Hepatocyte (in vitro differentiated cells): ENCODE results near the gene RARB. TPM values are rescaled to one million over a fixed set of nuclear protein-coding genes. Genes with fewer than 3 reads are reported as not detected.
A peak's percentile ranks its signal among the peaks of the same experiment; 100 is the strongest.

Experiments used
- DNase-seq: peaks from one replicate; pipeline ENCODE4 v3.0.0-alpha.2; 2016; ENCODE audit warnings: low spot score
- H2AFZ ChIP-seq: fragments of 200-600 bp; sonication (generic); 2 replicates; pipeline ENCODE4 v1.6.0; 2016; ENCODE audit warnings: antibody characterized with exemption, mild to moderate bottlenecking
- H3K27ac ChIP-seq: fragments of 200-600 bp; sonication (generic); 2 replicates; pipeline ENCODE4 v1.5.1; 2016; ENCODE audit warnings: mild to moderate bottlenecking
- H3K27me3 ChIP-seq: fragments of 200-600 bp; sonication (generic); 2 replicates; pipeline ENCODE4 v1.6.1; 2016
- H3K36me3 ChIP-seq: fragments of 200-600 bp; sonication (generic); replicated peaks from 2 replicates; pipeline ENCODE4 v1.5.1; 2016; ENCODE audit warnings: low read depth; ENCODE audit not compliant: insufficient read depth
- H3K4me1 ChIP-seq: fragments of 200-600 bp; sonication (generic); 2 replicates; pipeline ENCODE4 v1.5.1; 2016; ENCODE audit warnings: mild to moderate bottlenecking, moderate library complexity; ENCODE audit not compliant: insufficient read depth
- H3K4me2 ChIP-seq: fragments of 200-600 bp; sonication (generic); 2 replicates; pipeline ENCODE4 v1.6.0; 2016
- H3K4me3 ChIP-seq: fragments of 200-600 bp; sonication (generic); 2 replicates; pipeline ENCODE4 v1.5.1; 2016; ENCODE audit warnings: mild to moderate bottlenecking
- H3K79me2 ChIP-seq: fragments of 200-600 bp; sonication (generic); 2 replicates; pipeline ENCODE4 v1.6.0; 2017; ENCODE audit warnings: mild to moderate bottlenecking
- H3K9me2 ChIP-seq: fragments of 200-600 bp; sonication (generic); replicated peaks from 2 replicates; pipeline ENCODE4 v1.6.0; 2017; ENCODE audit warnings: mild to moderate bottlenecking; ENCODE audit not compliant: insufficient read depth
- H3K9me3 ChIP-seq: fragments of 200-600 bp; sonication (generic); 2 replicates; pipeline ENCODE4 v1.5.1; 2016; ENCODE audit warnings: low read depth, mild to moderate bottlenecking
- H4K20me1 ChIP-seq: fragments of 200-600 bp; sonication (generic); 2 replicates; pipeline ENCODE4 v1.6.0; 2016; ENCODE audit warnings: mild to moderate bottlenecking; ENCODE audit not compliant: insufficient read depth, poor library complexity, severe bottlenecking
- EZH2 ChIP-seq: fragments of 200-600 bp; sonication (generic); IDR thresholded peaks from 2 replicates; pipeline ENCODE4 v1.6.1; 2016; ENCODE audit warnings: antibody characterized with exemption, mild to moderate bottlenecking, borderline replicate concordance
- EZH2phosphoT487 ChIP-seq: fragments of 200-600 bp; sonication (generic); IDR thresholded peaks from one replicate; pipeline ENCODE4 v1.6.1; 2018; ENCODE audit warnings: antibody characterized with exemption, mild to moderate bottlenecking, low read depth, moderate library complexity; ENCODE audit not compliant: unreplicated experiment, severe bottlenecking
- WGBS: methylation state at CpG from one replicate; pipeline ENCODE4 v1.1.6; 2016; ENCODE audit warnings: low lambda C conversion rate; ENCODE audit errors: missing lambda C conversion rate; 5-methylcytosine and 5-hydroxymethylcytosine counted together
- polyA plus RNA-seq: library from polyadenylated mRNA; unstranded; fragments of >200 nt; fragmentation: Nextera tagmentation; extraction: Ambion mirVana; gene quantifications from 2 replicates; pipeline ENCODE4 v1.2.1, GENCODE V29; 2016
- total RNA-seq: library from RNA; depleted of rRNA; stranded (reverse); fragments of >200 nt; gene quantifications from 2 replicates; pipeline ENCODE4 v1.2.3, GENCODE V29; 2014
- TF ChIP-seq, protein P1 (sequence below): fragments of 200-600 bp; sonication (generic); IDR thresholded peaks from 2 replicates; pipeline ENCODE4 v1.5.1; 2016; ENCODE audit warnings: antibody characterized with exemption, mild to moderate bottlenecking; ENCODE audit not compliant: poor library complexity

Gene RARB
- total and polyA plus RNA-seq, 2 experiments from 2014 or later: 22.2 to 30.7 TPM

DNA sequence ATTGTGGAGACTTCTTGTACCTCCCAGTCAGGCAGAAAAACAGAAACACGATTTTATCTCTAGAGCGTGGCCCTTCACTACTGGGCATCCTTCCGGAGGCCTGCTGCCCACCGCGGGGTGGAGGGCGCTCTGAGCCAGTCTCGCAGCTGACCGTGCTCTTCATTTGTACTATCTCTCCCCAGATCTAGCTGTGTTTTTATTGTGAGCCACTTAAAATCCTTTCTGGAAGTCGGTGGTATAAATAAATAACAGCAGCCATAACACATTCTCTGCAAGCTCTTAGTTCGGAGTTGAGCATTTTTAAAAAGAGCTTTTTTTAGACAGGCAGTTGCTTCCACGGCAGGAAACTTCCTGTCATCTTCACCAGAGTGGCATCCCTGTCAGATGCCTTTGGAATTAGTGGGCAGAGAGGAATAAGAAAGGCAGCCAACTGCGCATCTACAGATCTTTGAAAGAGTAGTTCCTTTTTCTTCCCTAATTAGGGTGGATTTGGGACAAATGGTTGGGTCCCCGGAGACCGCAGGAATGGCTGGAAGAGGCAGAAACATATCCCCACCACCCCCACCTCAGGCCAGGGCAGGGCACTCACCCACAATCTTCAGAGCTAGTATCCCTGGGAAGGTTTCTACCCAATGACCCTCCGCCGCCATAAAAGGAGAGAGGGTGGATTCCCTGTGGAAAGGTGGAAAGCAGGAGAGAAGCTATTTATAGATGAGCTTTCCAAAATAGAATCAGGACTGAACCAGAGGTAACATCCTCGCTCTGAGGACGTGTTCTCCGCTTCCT lies 145.5 kb downstream of the RARB start:
- peak overlapping the region; percentile 83 for H3K27ac ChIP-seq
- DNase-seq: no peak

DNA sequence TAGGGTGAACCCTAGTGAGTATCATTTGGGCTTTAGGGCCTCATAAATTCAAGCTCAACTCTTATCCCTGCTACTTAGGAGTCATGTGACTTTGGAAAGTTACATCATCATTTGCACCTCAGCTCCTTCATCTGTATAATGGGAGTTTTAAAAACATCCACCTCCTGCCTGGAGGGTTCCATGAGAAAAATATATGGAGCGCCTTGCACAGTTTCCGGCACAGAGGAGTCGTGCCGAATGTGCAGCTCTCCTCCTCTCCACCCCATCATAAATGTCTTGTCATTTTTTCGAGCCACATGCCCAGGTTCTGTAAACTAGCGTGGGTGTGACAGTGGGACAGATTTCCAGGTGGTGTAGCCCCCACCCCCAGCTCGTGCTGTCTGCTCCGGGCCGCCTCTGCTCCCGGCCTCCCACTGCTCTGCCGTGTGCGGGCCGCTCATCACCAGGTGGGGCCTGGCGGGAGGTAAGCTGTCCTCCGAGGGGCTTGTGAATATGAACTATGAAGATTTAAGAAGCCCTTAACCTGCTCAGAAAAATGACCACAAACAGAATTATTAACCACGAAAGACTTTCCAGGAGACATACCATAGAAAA lies 146.2 kb downstream of the RARB start:
- WGBS: 96% methylated on average over 16 of the region's 16 CpGs
- Histone ChIP-seq H4K20me1 (peaks cover 3% of the 10 kb centered on the region), H3K9me3 (no peaks in the 10 kb centered on the region), H3K9me2 (no peaks in the 10 kb centered on the region), H3K4me3 (no peak overlapping the region), H3K4me2 (no peak overlapping the region), H2AFZ (no peak overlapping the region), H3K79me2 (no peaks in the 10 kb centered on the region), H3K4me1 (no peaks in the 10 kb centered on the region), H3K27ac (peak overlapping the region; percentile 83), H3K27me3 (no peaks in the 10 kb centered on the region), H3K36me3 (no peaks in the 10 kb centered on the region)
- no peak for DNase-seq
- TF ChIP-seq, protein P1, sequence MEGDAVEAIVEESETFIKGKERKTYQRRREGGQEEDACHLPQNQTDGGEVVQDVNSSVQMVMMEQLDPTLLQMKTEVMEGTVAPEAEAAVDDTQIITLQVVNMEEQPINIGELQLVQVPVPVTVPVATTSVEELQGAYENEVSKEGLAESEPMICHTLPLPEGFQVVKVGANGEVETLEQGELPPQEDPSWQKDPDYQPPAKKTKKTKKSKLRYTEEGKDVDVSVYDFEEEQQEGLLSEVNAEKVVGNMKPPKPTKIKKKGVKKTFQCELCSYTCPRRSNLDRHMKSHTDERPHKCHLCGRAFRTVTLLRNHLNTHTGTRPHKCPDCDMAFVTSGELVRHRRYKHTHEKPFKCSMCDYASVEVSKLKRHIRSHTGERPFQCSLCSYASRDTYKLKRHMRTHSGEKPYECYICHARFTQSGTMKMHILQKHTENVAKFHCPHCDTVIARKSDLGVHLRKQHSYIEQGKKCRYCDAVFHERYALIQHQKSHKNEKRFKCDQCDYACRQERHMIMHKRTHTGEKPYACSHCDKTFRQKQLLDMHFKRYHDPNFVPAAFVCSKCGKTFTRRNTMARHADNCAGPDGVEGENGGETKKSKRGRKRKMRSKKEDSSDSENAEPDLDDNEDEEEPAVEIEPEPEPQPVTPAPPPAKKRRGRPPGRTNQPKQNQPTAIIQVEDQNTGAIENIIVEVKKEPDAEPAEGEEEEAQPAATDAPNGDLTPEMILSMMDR: no peak
- TF ChIP-seq EZH2phosphoT487 (no peak), EZH2 (no peak)

More for the DNA sequence above, 145.5 kb downstream of the RARB start:
- Histone ChIP-seq H3K4me1 (no peaks in the 10 kb centered on the region), H2AFZ (no peak overlapping the region), H3K36me3 (no peaks in the 10 kb centered on the region), H3K4me3 (no peak overlapping the region), H3K79me2 (no peaks in the 10 kb centered on the region), H3K9me3 (no peaks in the 10 kb centered on the region), H4K20me1 (no peaks in the 10 kb centered on the region), H3K27me3 (no peaks in the 10 kb centered on the region), H3K4me2 (no peak overlapping the region), H3K9me2 (no peaks in the 10 kb centered on the region)
- TF ChIP-seq, protein P1: no peak
- TF ChIP-seq EZH2phosphoT487: no peak
- WGBS: 78% methylated on average over 19 of the region's 19 CpGs

DNA sequence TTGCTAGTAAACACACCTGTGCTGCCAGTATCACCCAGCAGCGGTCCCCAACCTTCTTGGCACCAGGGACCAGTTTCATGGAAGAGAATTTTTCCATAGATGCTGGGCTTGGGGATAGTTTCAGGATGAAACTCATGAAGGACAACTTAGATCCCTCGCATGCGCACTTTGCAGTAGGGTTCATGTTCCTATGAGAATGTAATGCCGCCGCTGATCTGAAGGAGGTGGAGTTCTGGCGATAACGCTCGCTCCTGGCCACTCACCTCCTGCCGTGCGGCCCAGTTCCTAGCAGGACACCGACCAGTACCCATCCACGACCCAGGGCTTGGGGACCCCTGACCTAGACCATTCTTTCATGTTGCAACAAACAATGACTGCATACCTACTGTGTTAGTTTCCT lies 146.9 kb downstream of the RARB start:
- H3K4me3 ChIP-seq: no peak overlapping the region
- no peak overlapping the region for H3K4me2 ChIP-seq
- WGBS: 94% methylated on average over 12 of the region's 12 CpGs
- H3K4me1 ChIP-seq: no peaks in the 10 kb centered on the region
- H3K79me2 ChIP-seq: no peaks in the 10 kb centered on the region
- H3K27me3 ChIP-seq: no peaks in the 10 kb centered on the region
- H3K9me2 ChIP-seq: no peaks in the 10 kb centered on the region
- DNase-seq: no peak
- peaks cover 3% of the 10 kb centered on the region for H4K20me1 ChIP-seq
- no peak overlapping the region for H2AFZ ChIP-seq
- no peak overlapping the region for H3K27ac ChIP-seq
- no peaks in the 10 kb centered on the region for H3K9me3 ChIP-seq
- no peaks in the 10 kb centered on the region for H3K36me3 ChIP-seq
- TF ChIP-seq EZH2: no peak
- no peak for TF ChIP-seq EZH2phosphoT487
- TF ChIP-seq, protein P1: no peak
